HG03575 (cell line): Measurements from ENCODE around the gene YBX3.

Experiments
- ATAC-seq: cut with Tn5 transposase; IDR thresholded peaks from one replicate; pipeline ENCODE4 v1.9.1; 2021; ENCODE audit not compliant: unreplicated experiment, insufficient number of reproducible peaks, low FRiP score; ENCODE audit errors: extremely low read depth

YBX3 gene

DNA sequence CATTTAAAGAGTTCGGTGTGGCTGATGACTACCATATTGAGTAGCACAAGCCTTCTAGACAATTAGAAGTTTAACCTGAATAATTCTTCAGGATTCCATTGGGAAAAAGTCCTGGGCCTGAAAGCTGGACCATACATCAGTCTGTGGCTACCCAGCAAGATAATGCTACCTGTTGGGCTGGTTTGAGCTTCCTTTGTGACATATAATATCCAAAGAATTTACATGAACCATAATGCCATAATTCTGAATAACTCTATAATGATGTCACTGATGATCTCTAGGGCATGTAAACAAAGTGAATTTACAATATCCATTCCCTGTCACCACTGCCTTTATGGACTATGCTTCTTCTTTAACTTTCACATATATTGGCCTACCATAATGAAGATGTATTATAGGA is 3.8 kb upstream of the YBX3 start:
- no peak for ATAC-seq

DNA sequence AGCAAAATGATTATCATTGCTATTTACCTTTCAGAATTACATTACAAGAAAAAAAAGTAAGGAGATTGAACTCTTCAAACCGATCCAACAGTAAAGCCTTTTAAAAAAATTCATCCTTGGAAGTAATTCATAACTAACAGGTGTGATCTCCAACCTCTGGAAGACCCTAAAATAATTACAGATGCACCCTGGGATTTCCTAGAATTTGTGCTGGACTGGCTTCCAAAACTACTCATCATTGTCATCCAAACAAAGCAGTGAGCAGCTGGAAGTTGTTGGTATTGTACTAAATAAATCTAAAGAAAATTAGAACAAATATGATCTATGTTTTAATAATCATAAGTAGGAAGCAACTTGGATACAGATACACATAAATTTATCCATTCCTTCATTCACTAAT is 1.9 kb upstream of the YBX3 start:
- no peak for ATAC-seq

DNA sequence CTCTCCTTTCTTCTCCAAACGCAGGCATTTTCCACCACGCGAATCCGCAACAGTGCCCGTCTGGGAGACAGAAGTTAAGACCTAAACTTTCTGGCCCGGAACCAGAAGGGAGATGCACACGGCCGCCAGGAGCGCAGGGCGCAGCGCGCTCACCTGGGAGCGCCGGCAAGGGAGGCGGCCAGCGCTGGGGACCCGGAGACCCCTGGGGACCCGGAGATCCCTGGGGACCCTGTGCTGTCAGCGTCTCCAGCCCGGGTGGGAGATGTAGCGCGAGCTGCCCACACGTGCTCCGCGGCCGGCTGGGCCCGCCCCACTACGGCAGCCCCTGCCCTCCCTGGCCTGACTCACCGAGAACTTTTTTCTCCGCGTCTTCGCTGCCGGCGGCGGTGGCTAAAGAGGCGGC is 620 bp downstream of the YBX3 start:
- ATAC-seq, result no peak

DNA sequence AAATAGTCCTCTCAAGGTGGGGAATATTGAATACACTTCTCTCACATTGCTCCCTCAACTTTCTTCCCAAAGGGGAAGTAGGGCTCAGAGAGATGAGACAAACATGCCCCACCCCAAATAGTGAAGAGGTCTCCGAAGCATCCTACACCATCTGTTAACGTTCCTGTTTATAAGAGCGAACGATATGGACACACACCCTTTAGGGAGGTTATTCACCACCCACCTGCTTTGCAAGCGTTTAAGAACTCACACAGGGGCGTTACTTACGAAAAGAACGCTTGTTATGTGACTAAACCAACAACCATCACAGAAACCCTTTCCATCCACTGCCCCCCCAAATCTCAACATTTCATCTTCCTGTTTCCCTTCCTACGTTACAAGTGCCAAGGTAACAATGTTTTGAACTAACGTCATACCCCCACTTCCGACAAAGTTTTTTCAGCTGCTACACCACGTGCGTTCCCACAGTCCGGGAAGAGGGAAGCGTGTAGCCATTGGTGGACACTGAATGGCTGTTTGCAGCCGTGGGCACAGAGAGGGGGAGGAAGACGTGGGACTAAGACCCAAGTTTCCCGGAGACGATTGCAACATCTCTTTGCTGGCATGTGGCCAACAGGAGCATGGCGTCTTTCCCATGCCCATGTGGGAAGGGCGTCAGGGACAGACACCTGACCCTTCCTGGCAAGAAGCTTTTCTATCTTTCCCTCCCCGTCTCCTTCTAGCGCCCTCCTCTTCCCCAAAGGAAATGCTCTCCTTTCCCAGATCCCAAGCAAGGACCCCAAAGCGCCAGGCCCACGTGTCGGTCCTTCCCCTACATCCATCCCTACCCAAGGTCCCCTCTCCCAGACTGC is 1.2 kb downstream of the YBX3 start:
- ATAC-seq, result no peak

DNA sequence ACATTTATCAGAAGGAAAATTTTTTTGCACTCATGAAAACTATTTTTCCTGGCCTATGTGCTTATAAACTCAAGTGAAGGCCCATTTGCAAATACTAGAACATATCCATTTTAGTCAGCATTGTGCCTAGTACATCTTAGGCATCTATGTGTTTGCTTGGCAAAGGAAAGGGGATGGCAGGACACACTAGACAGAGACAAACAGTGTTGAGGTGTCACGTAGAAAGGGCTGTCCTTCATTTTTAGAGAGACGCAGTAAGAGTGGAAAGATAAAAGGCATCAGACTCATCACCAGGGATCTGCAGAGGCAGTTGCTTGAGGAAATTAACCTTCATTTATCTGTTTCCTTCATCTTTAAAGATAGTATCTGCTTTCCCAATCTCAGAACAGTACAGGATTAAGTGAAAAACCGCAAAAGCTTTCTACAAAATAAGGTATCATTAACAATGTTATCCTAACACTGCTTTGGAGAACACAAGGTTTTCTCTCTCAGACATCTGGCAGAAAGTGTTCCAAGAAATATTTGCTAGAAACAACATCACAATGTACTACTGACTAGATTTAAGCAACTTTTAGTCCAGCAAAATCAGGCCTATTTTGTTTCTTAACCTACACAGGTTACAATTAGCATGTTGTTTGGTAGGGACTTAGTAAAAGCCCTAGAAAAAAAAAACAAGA is 2.0 kb downstream of the YBX3 start:
- ATAC-seq, result no peak

DNA sequence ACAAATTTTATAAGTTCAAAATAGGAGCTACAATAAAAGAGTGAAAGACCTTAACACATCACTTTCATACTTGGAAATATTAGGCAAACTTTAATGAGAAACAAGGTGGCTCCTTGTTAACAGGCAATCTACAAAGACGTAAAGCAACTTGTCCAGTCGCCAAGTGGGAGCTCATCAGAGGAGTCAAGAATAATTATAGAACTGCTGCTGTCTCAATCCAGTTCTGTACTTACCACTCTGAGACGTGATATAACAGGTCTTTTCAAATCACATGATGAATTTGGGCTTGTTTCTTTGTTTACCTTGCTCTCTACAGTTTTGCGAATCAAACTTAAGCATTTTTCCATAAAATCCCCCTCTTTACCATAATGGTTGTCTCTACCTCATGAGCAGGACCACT is 3.6 kb downstream of the YBX3 start:
- no peak for ATAC-seq

DNA sequence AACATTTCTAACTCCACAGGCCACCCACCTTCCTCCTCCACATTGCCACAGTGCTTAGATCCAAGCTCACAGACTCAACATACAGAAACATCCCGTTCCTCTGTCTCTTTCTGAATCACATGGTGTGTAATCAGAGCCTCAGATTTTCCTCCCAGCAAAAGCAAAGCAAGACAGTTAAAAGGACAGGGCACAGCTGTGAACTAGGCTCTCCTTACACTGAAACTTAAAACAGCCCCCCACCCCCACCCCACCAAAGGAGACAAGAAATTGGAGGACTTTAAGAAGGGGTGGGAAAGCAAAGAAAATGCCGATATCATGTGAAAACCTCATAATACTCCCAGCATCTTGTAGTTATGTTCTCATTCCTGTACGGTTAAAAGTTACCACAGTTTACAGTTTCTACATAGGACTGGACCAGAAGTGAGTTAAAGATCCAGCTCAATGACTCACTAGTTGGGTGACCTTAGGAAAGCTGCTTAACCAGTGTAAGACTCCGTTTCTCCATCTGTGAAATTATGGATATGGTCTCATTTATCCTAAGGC is 4.8 kb downstream of the YBX3 start:
- no peak for ATAC-seq

DNA sequence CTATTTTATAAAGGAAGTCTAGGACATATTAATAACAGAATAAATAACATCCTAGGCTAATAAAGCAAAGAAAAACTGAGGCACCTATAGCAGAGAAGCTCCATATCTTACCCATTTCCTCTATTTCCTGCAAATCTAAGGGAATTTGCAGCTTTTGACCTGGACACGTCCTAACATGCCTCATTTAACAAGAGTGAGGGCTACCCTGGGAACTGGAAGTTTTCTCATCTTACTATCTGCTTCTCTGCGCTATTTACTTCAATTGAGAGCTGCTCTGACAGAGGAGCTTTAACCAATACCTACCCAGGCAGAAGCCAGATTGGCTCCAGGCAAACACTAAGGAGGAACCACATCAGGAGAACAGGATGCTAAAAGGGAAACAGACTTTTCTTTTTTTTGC is 5.7 kb downstream of the YBX3 start:
- no peak for ATAC-seq

DNA sequence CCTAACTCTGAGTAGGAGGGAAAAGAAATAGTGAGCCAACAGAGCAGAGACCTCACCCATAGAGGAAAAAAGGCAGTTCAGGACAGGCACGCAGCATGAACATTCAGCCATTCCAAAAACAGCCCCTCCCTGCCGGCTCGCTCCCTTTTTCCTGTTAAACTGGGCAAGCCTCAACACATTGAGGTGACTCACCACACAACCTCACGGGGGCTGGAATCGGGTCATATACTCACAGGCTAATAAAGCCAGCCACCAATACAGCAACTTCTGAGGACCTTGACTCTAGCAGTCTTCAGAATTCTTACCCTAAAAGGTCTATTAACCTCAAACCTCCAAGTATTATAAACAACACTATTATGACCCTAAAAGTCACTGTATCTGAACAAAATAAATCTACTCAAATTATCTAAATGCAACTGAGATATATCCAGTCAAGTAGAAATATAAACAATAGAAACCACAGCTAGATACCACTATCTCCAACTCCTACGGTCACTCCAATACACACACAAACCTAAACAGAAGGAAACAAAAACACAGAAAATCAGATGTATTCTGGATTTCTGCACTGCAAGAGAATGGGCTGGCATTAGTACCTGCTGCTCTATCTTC is 6.3 kb downstream of the YBX3 start:
- no peak for ATAC-seq

DNA sequence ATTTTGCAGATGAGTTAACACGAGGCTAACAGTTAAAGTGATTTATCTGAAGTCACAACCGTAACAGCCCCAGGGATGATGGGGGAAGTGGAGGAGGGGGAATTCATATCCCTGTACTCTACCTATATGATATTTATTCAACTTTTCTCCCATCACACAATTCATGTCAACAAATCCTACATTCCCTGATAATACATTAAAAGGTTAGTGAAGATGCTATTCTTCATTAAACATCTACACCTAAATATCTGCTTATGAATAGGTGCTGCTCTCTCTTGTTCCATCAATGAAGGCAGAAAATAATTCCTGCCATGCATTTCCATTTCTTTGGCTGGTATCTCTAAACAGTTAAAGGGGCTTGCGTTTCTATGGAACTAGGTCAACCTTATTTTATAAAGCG is 6.8 kb downstream of the YBX3 start:
- ATAC-seq, result no peak

DNA sequence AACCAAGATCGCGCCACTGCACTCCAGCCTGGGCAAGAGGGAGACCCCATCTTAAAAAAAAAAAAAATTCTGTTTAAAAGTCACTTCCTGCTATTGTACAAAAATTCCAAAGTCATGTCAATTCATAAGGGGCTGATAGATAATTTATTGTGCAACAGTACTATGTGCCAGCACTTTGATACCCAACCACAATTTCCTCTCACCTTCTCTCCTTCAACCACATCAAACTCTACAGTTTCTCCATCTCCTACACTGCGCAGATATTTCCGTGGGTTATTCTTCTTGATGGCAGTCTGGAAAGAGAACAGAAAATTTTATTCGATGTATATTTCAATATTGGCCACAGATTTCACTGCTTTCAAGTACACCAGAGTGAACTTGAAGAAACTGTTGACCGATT is 7.6 kb downstream of the YBX3 start:
- ATAC-seq, result no peak

DNA sequence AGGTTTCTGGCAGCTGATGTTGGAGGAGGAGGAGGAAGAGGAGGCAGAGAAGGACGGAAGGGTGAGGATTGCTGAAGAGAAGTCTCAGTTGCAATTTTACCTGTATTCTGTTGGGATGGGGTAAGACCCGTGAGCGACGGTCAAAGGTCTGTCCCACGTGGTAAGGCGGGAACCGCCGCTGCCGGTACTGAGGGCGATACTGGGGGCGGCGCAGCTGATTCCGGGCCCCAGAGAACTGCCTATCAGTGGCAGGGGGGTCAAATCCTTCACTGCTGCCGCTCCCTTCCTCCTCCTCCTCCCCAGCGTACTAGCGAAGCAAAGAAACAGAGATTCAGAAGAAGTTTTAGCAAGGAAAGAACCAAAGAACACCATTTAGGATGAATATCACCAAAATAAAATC is 13.3 kb downstream of the YBX3 start:
- ATAC-seq, result no peak

DNA sequence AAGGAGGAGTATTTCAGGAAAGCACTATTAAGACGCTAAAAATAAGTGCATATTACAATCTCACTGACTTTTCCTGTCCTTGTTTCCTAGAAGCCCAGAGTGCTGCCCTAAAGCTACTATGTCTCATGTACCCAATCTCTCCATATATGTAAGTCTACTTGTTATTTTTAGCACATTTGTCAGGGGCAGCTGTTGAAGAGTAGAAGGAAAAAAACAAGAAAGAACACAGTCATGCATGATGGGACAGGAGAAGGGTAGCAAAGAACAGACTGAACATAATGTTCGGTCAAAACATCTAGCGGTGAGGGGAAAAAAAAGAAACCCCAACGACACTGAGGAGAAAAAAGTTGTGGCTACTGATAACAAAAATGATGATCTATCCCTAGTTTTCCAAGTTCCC is 14.3 kb downstream of the YBX3 start:
- ATAC-seq, result no peak

DNA sequence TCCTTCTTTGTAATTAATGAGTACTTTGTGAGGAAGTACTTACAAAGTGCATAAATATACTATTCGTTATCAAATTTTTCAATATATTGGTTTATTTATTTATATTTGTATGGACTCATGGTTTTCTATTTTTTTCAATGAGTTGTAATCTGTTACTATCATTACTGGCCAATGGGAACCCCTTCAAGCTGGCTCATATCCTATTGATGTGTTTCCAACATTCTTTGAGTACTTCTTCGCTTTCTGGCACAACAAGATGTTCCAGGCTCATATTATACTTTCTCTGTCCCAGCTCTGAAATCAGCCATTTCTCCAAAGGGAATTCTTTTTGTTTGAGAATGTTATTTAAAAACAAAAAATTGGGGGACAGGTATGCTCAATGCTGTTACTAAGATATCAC is 17.5 kb downstream of the YBX3 start:
- ATAC-seq, result no peak

DNA sequence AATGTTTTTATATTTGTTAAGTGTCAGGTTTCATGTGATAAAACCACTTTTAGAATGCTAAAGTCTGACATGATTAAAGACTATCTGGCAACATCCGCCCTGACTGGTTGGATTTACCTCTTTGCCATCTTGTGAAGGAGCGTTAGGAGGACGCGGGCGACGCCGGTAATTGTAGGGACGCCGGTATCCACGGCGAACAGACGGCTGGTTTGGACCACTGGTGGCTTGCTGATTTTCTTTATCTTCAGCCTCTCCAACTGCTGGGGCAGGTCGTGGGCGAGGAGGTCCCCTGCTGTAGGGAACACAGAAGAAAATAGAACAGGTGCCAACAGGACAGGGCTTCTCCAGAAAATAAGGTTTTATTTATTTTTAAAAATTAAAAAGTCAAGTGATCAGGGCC is 21.3 kb downstream of the YBX3 start:
- ATAC-seq, result no peak

DNA sequence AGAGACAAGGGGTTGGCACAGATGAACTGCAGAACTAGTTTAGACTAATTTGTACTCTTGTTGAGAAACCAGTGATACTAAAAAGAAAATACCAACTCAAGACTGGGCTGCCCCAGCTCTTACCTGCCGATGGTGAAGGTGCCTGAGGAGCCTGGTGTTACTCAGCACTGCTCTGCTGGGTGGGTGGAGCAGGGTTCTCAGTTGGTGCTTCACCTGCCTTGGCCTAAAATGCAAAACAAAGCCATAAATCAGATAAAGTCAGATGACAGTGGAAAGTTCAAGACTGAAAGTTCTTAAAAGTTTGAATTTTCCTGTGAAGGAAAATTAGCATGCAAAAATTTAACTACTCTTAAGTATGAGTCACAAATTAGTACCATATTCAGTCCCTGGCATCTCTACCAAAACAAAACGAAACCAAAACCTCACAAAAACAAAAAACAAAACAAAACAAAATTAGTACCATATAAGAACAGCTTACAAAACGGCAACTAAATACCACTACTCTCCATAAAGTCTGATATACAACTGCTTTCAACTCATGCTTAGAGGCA is 21.9 kb downstream of the YBX3 start:
- no peak for ATAC-seq

DNA sequence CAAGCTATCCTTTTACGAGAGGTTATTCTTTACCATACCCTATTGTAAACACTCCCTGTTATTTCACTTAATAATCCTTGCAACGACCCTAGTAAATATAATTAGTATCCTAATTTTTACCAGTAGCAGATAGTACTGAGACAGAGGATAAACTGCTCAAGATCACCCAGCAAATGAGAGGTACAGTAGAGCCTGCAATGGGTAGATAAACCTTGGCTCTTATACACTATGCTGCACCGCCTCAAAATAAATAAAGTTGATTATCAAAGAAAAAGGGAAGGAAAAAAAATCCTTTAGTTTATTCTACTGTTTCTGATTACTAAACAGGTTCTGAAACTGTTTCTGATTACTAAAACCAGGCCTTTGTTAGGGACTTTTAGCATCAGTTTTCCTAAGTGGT is 22.5 kb downstream of the YBX3 start:
- ATAC-seq, result no peak

DNA sequence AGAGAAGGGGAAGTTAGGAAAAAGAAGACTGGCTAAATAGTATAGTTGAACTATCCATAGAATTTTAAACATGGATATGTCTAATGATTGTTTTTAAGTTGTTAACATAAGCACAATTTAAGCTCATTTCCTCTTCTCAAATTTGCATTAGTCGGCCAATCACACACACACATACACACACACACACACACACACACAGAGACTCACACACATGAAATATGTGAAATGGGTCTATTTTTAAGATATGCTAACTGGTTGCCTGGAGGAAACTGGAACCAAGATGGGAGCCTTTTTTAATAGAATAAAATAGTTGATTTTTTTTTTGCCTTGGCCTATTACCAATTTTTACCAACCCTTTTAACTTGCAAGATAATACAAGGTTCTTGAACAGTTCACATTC is 25.3 kb downstream of the YBX3 start:
- no peak for ATAC-seq

DNA sequence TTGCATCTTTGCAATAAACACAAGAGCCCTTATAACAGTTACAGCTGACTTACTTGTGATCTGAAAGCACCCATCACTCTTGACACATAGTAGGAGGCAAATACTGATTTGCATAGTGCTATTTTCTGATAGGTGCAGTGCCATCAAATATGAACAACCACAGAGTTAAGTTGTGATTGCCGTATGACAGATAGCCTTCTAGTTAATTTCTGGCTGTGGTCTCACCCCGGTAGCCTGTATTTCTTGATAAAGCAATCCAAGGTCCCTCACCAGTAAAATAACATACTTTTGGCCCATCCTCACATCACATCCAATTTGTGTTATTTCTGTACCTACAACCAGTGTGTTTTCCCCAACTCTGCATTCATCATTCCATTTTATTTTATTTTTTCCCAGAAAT is 26.0 kb downstream of the YBX3 start:
- ATAC-seq, result no peak

DNA sequence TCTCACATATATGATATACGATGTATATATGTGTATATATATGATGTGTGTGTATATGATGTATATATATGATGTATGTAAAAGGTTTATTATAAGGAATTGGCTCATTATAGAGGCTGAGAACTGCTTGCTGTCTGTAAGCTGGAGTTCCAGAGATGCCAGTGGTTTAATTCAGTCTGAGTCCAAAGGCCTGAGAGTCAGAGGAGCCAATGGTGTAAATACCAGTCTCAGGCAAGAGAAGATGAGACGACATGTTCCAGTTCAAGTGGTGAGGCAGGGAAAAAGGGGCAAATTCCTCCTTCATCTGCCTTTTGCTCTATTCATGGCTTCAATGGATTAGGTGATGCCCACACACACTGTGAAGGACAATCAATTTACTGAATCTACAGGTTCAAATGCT is 32.2 kb downstream of the YBX3 start:
- ATAC-seq, result no peak
